Neural cell (in vitro differentiated cells): Measurements from ENCODE around the gene GPR146. TPM values are rescaled to one million over a fixed set of nuclear protein-coding genes. Genes with fewer than 3 reads are reported as not detected.

ENCODE experiments used
- H2AFZ ChIP-seq: fragments of 200-600, 300-800 bp; sonication (generic), shearing (Covaris generic); 2 replicates; pipeline ENCODE4 v1.6.0; 2014; ENCODE audit warnings: low read depth, mild to moderate bottlenecking, antibody characterized with exemption, low read length, moderate library complexity
- H3F3A ChIP-seq: fragments of 200-600 bp; shearing (Covaris generic); 2 replicates; pipeline ENCODE4 v1.6.1; 2016; ENCODE audit warnings: mild to moderate bottlenecking, moderate library complexity, mixed read lengths, antibody characterized with exemption, low read length; ENCODE audit not compliant: insufficient read depth, poor library complexity, severe bottlenecking
- H3K27ac ChIP-seq: fragments of 200-600, 300-800 bp; sonication (generic), shearing (Covaris generic); 2 replicates; pipeline ENCODE4 v1.5.1; 2014; ENCODE audit warnings: mild to moderate bottlenecking, low read length, moderate library complexity
- H3K27me3 ChIP-seq: fragments of 300-800, 200-600 bp; sonication (generic), shearing (Covaris generic); 2 replicates; pipeline ENCODE4 v1.6.0; 2014; ENCODE audit warnings: mild to moderate bottlenecking, low read depth, low read length, moderate library complexity; ENCODE audit not compliant: insufficient read depth
- H3K36me3 ChIP-seq: fragments of 300-800, 200-600 bp; sonication (generic), shearing (Covaris generic); 2 replicates; pipeline ENCODE4 v1.5.1; 2014; ENCODE audit warnings: mild to moderate bottlenecking, antibody characterized with exemption, low read length, moderate library complexity; ENCODE audit not compliant: insufficient read depth
- H3K4me2 ChIP-seq: fragments of 300-800, 200-600 bp; sonication (generic), shearing (Covaris generic); 2 replicates; pipeline ENCODE4 v1.6.0; 2014; ENCODE audit warnings: mild to moderate bottlenecking, low read length
- H3K4me3 ChIP-seq: fragments of 300-800, 200-600 bp; sonication (generic), shearing (Covaris generic); 2 replicates; pipeline ENCODE4 v1.5.1; 2014; ENCODE audit warnings: mild to moderate bottlenecking, low read length, moderate library complexity
- H3K79me2 ChIP-seq: fragments of 200-600 bp; shearing (Covaris generic); replicated peaks from 2 replicates; pipeline ENCODE4 v1.6.0; 2014; ENCODE audit warnings: mild to moderate bottlenecking, low read length, moderate library complexity; ENCODE audit not compliant: insufficient read depth
- H3K9ac ChIP-seq: fragments of 300-800, 200-600 bp; sonication (generic), shearing (Covaris generic); 2 replicates; pipeline ENCODE4 v1.6.1; 2016; ENCODE audit warnings: mild to moderate bottlenecking, low read length, mixed read lengths
- H3K9me2 ChIP-seq: fragments of 200-600 bp; shearing (Covaris generic); 2 replicates; pipeline ENCODE4 v1.6.1; 2016; ENCODE audit warnings: mild to moderate bottlenecking, low read length, mixed read lengths; ENCODE audit not compliant: insufficient read depth
- H3K9me3 ChIP-seq: fragments of 200-600, 300-800 bp; sonication (generic), shearing (Covaris generic); 2 replicates; pipeline ENCODE4 v1.6.1; 2016; ENCODE audit warnings: mild to moderate bottlenecking, mixed run types, low read length, moderate library complexity, mixed read lengths
- H4K20me1 ChIP-seq: fragments of 200-600 bp; shearing (Covaris generic); 2 replicates; pipeline ENCODE4 v1.6.1; 2016; ENCODE audit warnings: mild to moderate bottlenecking, mixed run types; ENCODE audit not compliant: insufficient read depth
- CTCF ChIP-seq: fragments of 450-650 bp; IDR thresholded peaks from 2 replicates; pipeline ENCODE4 v1.5.1; 2014; ENCODE audit warnings: antibody characterized with exemption, mild to moderate bottlenecking, moderate library complexity; ENCODE audit not compliant: poor library complexity, severe bottlenecking
- EP300 ChIP-seq: fragments of 450-650 bp; conservative IDR thresholded peaks from 2 replicates; pipeline ENCODE4 v1.6.1; 2014; ENCODE audit warnings: antibody characterized with exemption, mild to moderate bottlenecking, moderate library complexity; ENCODE audit not compliant: poor library complexity, severe bottlenecking
- EZH2 ChIP-seq: fragments of 200-600, 300-800 bp; shearing (Covaris generic), sonication (generic); IDR thresholded peaks from 2 replicates; pipeline ENCODE4 v1.6.1; 2014; ENCODE audit warnings: antibody characterized with exemption, low read length, borderline replicate concordance, mild to moderate bottlenecking; ENCODE audit not compliant: insufficient read depth, poor library complexity, severe bottlenecking
- MXI1 ChIP-seq: fragments of 450-650 bp; conservative IDR thresholded peaks from 2 replicates; pipeline ENCODE4 v1.6.1; 2014; ENCODE audit warnings: antibody characterized with exemption, mild to moderate bottlenecking; ENCODE audit not compliant: poor library complexity, severe bottlenecking
- POLR2AphosphoS5 ChIP-seq: IDR thresholded peaks from 2 replicates; pipeline ENCODE4 v1.6.1; 2012
- RAD21 ChIP-seq: fragments of 450-650 bp; conservative IDR thresholded peaks from 2 replicates; pipeline ENCODE4 v1.6.1; 2014; ENCODE audit warnings: antibody characterized with exemption, mild to moderate bottlenecking, moderate library complexity
- SMC3 ChIP-seq: fragments of 450-650 bp; conservative IDR thresholded peaks from 2 replicates; pipeline ENCODE4 v1.6.1; 2014; ENCODE audit warnings: antibody characterized with exemption, mild to moderate bottlenecking, moderate library complexity; ENCODE audit not compliant: poor library complexity
- TAF1 ChIP-seq: IDR thresholded peaks from 2 replicates; pipeline ENCODE4 v1.6.1; 2012; ENCODE audit warnings: low read depth
- polyA plus RNA-seq: library from polyadenylated mRNA; depleted of rRNA; stranded (reverse); fragments of >200 nt; gene quantifications from 2 replicates; pipeline ENCODE4 v1.2.3, GENCODE V29; 2014
- TF ChIP-seq, protein P1 (sequence below): IDR thresholded peaks from 2 replicates; pipeline ENCODE4 v1.6.1; 2012; ENCODE audit warnings: borderline replicate concordance

GPR146 gene
- polyA plus RNA-seq, 1 donor from 2014 or later, result not detected

DNA sequence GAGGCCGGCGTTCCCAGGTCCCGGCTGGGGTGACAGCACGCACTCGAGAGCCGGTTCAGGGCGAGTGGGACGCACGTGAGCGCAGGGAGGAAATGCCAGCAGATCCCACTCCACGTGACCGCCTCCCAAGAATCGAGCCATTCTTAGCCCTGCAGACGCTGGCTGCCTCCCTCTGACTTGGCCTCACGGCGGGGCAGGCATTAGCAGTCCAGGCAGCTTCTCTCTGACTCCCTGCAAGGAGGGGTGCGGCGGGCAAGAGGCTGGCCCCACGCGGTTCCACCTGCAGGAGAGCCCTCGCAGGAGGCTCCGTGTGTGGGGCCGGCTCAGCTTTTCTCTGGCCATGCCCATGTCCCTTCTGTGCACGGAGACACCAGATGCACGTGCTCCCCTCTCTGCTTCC lies 10.1 kb downstream of the GPR146 start:
- Histone ChIP-seq H3K9me2 (no peaks in the 10 kb centered on the region), H3K9me3 (no peaks in the 10 kb centered on the region), H3K27me3 (no peaks in the 10 kb centered on the region), H3K79me2 (no peaks in the 10 kb centered on the region), H3K4me2 (no peak overlapping the region), H2AFZ (no peak overlapping the region), H3K27ac (no peak overlapping the region), H3K9ac (no peak overlapping the region), H3K4me3 (no peak overlapping the region), H3K36me3 (no peaks in the 10 kb centered on the region), H4K20me1 (no peaks in the 10 kb centered on the region), H3F3A (no peaks in the 10 kb centered on the region)
- no peak for TF ChIP-seq SMC3
- no peak for TF ChIP-seq POLR2AphosphoS5
- TF ChIP-seq RAD21, result no peak
- TF ChIP-seq MXI1, result no peak
- TF ChIP-seq, protein P1, sequence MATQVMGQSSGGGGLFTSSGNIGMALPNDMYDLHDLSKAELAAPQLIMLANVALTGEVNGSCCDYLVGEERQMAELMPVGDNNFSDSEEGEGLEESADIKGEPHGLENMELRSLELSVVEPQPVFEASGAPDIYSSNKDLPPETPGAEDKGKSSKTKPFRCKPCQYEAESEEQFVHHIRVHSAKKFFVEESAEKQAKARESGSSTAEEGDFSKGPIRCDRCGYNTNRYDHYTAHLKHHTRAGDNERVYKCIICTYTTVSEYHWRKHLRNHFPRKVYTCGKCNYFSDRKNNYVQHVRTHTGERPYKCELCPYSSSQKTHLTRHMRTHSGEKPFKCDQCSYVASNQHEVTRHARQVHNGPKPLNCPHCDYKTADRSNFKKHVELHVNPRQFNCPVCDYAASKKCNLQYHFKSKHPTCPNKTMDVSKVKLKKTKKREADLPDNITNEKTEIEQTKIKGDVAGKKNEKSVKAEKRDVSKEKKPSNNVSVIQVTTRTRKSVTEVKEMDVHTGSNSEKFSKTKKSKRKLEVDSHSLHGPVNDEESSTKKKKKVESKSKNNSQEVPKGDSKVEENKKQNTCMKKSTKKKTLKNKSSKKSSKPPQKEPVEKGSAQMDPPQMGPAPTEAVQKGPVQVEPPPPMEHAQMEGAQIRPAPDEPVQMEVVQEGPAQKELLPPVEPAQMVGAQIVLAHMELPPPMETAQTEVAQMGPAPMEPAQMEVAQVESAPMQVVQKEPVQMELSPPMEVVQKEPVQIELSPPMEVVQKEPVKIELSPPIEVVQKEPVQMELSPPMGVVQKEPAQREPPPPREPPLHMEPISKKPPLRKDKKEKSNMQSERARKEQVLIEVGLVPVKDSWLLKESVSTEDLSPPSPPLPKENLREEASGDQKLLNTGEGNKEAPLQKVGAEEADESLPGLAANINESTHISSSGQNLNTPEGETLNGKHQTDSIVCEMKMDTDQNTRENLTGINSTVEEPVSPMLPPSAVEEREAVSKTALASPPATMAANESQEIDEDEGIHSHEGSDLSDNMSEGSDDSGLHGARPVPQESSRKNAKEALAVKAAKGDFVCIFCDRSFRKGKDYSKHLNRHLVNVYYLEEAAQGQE, result no peak
- no peak for TF ChIP-seq TAF1
- TF ChIP-seq CTCF, result no peak
- TF ChIP-seq EP300, result no peak
- no peak for TF ChIP-seq EZH2

DNA sequence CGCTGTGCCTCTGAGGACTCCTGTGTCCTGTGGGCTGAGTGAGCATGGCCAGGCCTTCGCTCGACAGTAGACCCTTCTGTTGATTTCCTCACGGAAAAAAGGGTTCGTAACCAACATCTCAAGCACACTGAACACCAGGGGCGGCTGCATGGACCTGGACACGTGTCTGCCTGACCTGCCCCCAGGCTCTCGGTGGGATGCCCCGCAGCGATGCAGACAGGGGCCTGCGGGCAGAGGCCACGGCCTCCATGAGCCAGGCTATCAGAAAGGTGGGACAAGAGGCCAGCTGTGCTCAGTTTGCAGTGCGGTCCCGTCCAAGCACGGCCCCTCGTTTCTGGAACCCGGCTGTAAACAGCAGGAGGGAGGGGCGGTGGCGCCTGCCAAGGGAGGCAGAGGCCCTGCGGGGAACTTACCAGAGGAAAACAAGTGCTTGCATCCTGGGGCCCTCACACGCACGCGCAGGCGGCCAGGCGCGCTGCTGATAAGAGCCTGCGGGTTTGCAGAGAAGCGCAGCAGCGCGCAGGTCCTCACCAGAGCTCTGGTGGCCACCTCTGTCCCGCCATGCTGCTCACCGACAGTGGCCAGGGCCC lies 10.6 kb downstream of the GPR146 start:
- Histone ChIP-seq H3K9ac (no peak overlapping the region), H2AFZ (no peak overlapping the region), H3K4me3 (no peak overlapping the region), H3K36me3 (no peaks in the 10 kb centered on the region), H3F3A (no peaks in the 10 kb centered on the region), H3K27ac (no peak overlapping the region), H3K9me3 (no peaks in the 10 kb centered on the region), H3K79me2 (no peaks in the 10 kb centered on the region), H4K20me1 (no peaks in the 10 kb centered on the region), H3K4me2 (no peak overlapping the region), H3K9me2 (no peaks in the 10 kb centered on the region), H3K27me3 (no peaks in the 10 kb centered on the region)
- no peak for TF ChIP-seq EZH2
- TF ChIP-seq EP300, result no peak

GRCh38 chr7:1055491-1055955 lies 11.2 kb downstream of the GPR146 start:
- Histone ChIP-seq H3K9me2 (no peaks in the 10 kb centered on the region), H3K4me3 (no peak overlapping the region), H3K4me2 (no peak overlapping the region), H2AFZ (no peak overlapping the region), H3K79me2 (no peaks in the 10 kb centered on the region), H3K27me3 (no peaks in the 10 kb centered on the region), H4K20me1 (no peaks in the 10 kb centered on the region), H3K36me3 (no peaks in the 10 kb centered on the region), H3F3A (no peaks in the 10 kb centered on the region), H3K9me3 (no peaks in the 10 kb centered on the region), H3K27ac (no peak overlapping the region), H3K9ac (no peak overlapping the region)
- TF ChIP-seq TAF1 (no peak), MXI1 (no peak), CTCF (no peak), POLR2AphosphoS5 (no peak), EZH2 (no peak), EP300 (no peak), RAD21 (no peak), SMC3 (no peak)
- TF ChIP-seq, protein P1, result no peak
